Uterus (tissue), 2 donors: ENCODE data around the gene LAMC3.

ENCODE experiments used
- CTCF ChIP-seq, 4 experiments: fragments of 200-600 bp in 2 of 4; fragments of 450-650 bp in 2 of 4; sonication (generic) in 2 of 4; IDR thresholded peaks; one replicate each; pipeline ENCODE4 v1.5.1; 2016 to 2019; ENCODE audit warnings: antibody characterized with exemption in 4 of 4, mild to moderate bottlenecking in 2 of 4, moderate library complexity in 1 of 4
- POLR2A ChIP-seq, 2 donors: fragments of 450-650 bp; IDR thresholded peaks; one replicate each; pipeline ENCODE4 v1.6.1; 2016; ENCODE audit warnings: antibody characterized with exemption in 2 of 2, mild to moderate bottlenecking in 1 of 2, moderate library complexity in 1 of 2

- TF ChIP-seq CTCF (IDR thresholded peaks at IDR 0.05), result no peak
- no peak for TF ChIP-seq POLR2A (IDR thresholded peaks at IDR 0.05)
Observed at GRCh38 chr9:131129183-131129582, 120.2 kb downstream of the LAMC3 start.
